Measurements from ENCODE around the gene ZNF785. TPM values are rescaled to one million over a fixed set of nuclear protein-coding genes. Genes with fewer than 3 reads are reported as not detected.
"Not testable (repeated sequence)": the region's sequence is repeated elsewhere in the genome, so short reads cannot be mapped to it uniquely, and the experiment has no call there.

The ZNF785 gene
- total and polyA plus RNA-seq, 2 of the 13 experiments (the other 11 are each of a cell fraction or from before 2014, with no cell fraction given), result 0.01 TPM; not detected in 1

DNA sequence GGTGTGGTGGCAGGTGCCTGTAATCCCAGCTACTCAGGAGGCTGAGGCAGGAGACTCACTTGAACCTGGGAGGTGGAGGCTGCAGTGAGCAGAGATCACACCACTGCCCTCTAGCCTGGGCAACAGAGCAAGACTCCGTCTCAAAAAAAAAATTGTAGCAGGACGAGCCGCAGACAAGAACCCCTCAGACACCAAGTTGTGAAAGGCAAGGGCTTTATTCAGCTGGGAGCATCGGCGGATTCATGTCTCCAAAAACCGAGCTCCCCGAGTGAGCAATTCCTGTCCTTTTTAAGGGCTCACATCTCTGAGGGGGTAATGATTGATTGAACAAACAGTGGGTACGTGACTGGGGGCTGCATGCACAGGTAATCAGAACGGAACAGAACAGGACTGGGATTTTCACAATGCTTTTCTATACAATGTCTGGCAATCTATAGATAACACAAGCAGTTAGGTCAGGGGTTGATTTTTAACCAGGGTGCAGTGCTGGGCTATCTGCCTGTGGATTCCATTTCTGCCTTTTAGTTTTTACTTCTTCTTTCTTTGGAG lies 44.5 kb downstream of the ZNF785 start (continued):
- TF ChIP-seq ZNF557 (CRISPR knock-in tag; IDR thresholded peaks at IDR 0.05) (peak; percentile 48), ZNF124 (CRISPR knock-in tag; IDR thresholded peaks at IDR 0.05) (peak; percentile 19; the same call in 1 of the 2 replicates), RXRB (CRISPR knock-in tag; IDR thresholded peaks at IDR 0.05; ENCODE audit: borderline replicate concordance) (peak; percentile 56; the same call in 1 of the 2 replicates), ZEB1 (IDR thresholded peaks at IDR 0.05; ENCODE audit: insufficient replicate concordance, low read depth) (peak; percentile 86), MYC (CRISPR knock-in tag; IDR thresholded peaks at IDR 0.05; ENCODE audit: borderline replicate concordance) (peak; percentile 48; the same call in 1 of the 2 replicates), ATF1 (CRISPR knock-in tag; IDR thresholded peaks at IDR 0.05) (peak; percentile 73; the same call in 1 of the 2 replicates), ZNF556 (CRISPR knock-in tag; IDR thresholded peaks at IDR 0.05; ENCODE audit: borderline replicate concordance) (peak; percentile 64; the same call in 1 of the 2 replicates), ZNF83 (CRISPR knock-in tag; IDR thresholded peaks at IDR 0.05; ENCODE audit: borderline replicate concordance) (0 out of 2 replicates have a peak, but pooled peaks have one; percentile 56), ZNF788 (CRISPR knock-in tag; IDR thresholded peaks at IDR 0.05; ENCODE audit: borderline replicate concordance) (0 out of 2 replicates have a peak, but pooled peaks have one; percentile 36), HNF4G (CRISPR knock-in tag; IDR thresholded peaks at IDR 0.05; ENCODE audit: borderline replicate concordance, low read depth) (0 out of 2 replicates have a peak, but pooled peaks have one; percentile 47), ZSCAN29 (CRISPR knock-in tag; conservative IDR thresholded peaks at IDR 0.05) (peak; percentile 86), FOXO1 (CRISPR knock-in tag; IDR thresholded peaks at IDR 0.05) (peak; percentile 31; the same call in 1 of the 2 replicates), KLF9 (CRISPR knock-in tag; IDR thresholded peaks at IDR 0.05; ENCODE audit: low read depth) (0 out of 2 replicates have a peak, but pooled peaks have one; percentile 71), ZNF292 (CRISPR knock-in tag; IDR thresholded peaks at IDR 0.05; ENCODE audit: borderline replicate concordance, low read depth) (peak; percentile 91), MEIS1 (CRISPR knock-in tag; IDR thresholded peaks at IDR 0.05; ENCODE audit: borderline replicate concordance) (peak; percentile 96; the same call in 1 of the 2 replicates), STAG1 (CRISPR knock-in tag; IDR thresholded peaks at IDR 0.05) (peak; percentile 20; the same call in 1 of the 2 replicates), ZNF317 (CRISPR knock-in tag; IDR thresholded peaks at IDR 0.05) (peak; percentile 67; the same call in 1 of the 2 replicates), ZNF878 (CRISPR knock-in tag; IDR thresholded peaks at IDR 0.05) (0 out of 2 replicates have a peak, but pooled peaks have one; percentile 58), ZBTB3 (CRISPR knock-in tag; IDR thresholded peaks at IDR 0.05; ENCODE audit: borderline replicate concordance, low read depth) (peak; percentile 96), ZNF564 (CRISPR knock-in tag; IDR thresholded peaks at IDR 0.05) (peak; percentile 78), HMG20A (CRISPR knock-in tag; IDR thresholded peaks at IDR 0.05; ENCODE audit: borderline replicate concordance) (0 out of 2 replicates have a peak, but pooled peaks have one; percentile 15), FOXA3 (CRISPR knock-in tag; IDR thresholded peaks at IDR 0.05) (peak; percentile 77)
- TF ChIP-seq, protein P1, sequence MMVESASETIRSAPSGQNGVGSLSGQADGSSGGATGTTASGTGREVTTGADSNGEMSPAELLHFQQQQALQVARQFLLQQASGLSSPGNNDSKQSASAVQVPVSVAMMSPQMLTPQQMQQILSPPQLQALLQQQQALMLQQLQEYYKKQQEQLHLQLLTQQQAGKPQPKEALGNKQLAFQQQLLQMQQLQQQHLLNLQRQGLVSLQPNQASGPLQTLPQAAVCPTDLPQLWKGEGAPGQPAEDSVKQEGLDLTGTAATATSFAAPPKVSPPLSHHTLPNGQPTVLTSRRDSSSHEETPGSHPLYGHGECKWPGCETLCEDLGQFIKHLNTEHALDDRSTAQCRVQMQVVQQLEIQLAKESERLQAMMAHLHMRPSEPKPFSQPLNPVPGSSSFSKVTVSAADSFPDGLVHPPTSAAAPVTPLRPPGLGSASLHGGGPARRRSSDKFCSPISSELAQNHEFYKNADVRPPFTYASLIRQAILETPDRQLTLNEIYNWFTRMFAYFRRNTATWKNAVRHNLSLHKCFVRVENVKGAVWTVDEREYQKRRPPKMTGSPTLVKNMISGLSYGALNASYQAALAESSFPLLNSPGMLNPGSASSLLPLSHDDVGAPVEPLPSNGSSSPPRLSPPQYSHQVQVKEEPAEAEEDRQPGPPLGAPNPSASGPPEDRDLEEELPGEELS (CRISPR knock-in tag; IDR thresholded peaks at IDR 0.05), result peak; percentile 83
- TF ChIP-seq, protein P2, sequence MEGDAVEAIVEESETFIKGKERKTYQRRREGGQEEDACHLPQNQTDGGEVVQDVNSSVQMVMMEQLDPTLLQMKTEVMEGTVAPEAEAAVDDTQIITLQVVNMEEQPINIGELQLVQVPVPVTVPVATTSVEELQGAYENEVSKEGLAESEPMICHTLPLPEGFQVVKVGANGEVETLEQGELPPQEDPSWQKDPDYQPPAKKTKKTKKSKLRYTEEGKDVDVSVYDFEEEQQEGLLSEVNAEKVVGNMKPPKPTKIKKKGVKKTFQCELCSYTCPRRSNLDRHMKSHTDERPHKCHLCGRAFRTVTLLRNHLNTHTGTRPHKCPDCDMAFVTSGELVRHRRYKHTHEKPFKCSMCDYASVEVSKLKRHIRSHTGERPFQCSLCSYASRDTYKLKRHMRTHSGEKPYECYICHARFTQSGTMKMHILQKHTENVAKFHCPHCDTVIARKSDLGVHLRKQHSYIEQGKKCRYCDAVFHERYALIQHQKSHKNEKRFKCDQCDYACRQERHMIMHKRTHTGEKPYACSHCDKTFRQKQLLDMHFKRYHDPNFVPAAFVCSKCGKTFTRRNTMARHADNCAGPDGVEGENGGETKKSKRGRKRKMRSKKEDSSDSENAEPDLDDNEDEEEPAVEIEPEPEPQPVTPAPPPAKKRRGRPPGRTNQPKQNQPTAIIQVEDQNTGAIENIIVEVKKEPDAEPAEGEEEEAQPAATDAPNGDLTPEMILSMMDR (CRISPR knock-in tag; IDR thresholded peaks at IDR 0.05), result peak; percentile 37
- TF ChIP-seq, protein P3, sequence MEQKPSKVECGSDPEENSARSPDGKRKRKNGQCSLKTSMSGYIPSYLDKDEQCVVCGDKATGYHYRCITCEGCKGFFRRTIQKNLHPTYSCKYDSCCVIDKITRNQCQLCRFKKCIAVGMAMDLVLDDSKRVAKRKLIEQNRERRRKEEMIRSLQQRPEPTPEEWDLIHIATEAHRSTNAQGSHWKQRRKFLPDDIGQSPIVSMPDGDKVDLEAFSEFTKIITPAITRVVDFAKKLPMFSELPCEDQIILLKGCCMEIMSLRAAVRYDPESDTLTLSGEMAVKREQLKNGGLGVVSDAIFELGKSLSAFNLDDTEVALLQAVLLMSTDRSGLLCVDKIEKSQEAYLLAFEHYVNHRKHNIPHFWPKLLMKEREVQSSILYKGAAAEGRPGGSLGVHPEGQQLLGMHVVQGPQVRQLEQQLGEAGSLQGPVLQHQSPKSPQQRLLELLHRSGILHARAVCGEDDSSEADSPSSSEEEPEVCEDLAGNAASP (CRISPR knock-in tag; IDR thresholded peaks at IDR 0.05; ENCODE audit: borderline replicate concordance), result peak; percentile 21; the same call in 1 of the 2 replicates
- not testable (repeated sequence) for TF ChIP-seq HNF4G (IDR thresholded peaks at IDR 0.05; ENCODE audit: borderline replicate concordance, low read depth, low read length)
